Ectodermal cell (in vitro differentiated cells): ENCODE results near the gene SKP1.

ENCODE experiments used
- H3K27ac ChIP-seq: 2 replicates; pipeline ENCODE4 v1.7.0; 2013; ENCODE audit warnings: mild to moderate bottlenecking, low read depth, low read length; ENCODE audit not compliant: insufficient read depth, poor library complexity, severe bottlenecking
- H3K27me3 ChIP-seq: 2 replicates; pipeline ENCODE4 v1.7.0; 2013; ENCODE audit warnings: mild to moderate bottlenecking, low read length; ENCODE audit not compliant: insufficient read depth, control insufficient read depth, poor library complexity, severe bottlenecking
- H3K36me3 ChIP-seq: one replicate; pipeline ENCODE4 v1.7.0; 2013; ENCODE audit warnings: low read length; ENCODE audit not compliant: control insufficient read depth, insufficient read depth
- H3K4me1 ChIP-seq: one replicate; pipeline ENCODE4 v1.7.0; 2013; ENCODE audit warnings: low read length; ENCODE audit not compliant: control insufficient read depth, insufficient read depth
- H3K4me3 ChIP-seq: 2 replicates; pipeline ENCODE4 v1.7.0; 2013; ENCODE audit warnings: low read depth, low read length, control low read depth; ENCODE audit not compliant: insufficient read depth
- H3K9me3 ChIP-seq: 2 replicates; pipeline ENCODE4 v1.7.0; 2013; ENCODE audit warnings: mild to moderate bottlenecking, low read length, moderate library complexity; ENCODE audit not compliant: control insufficient read depth
- WGBS, 2 experiments: methylation state at CpG; one replicate each; pipeline ENCODE4 v1.1.7; 2013; ENCODE audit warnings: missing lambda C conversion rate in 2 of 2; 5-methylcytosine and 5-hydroxymethylcytosine counted together

The SKP1 gene

DNA sequence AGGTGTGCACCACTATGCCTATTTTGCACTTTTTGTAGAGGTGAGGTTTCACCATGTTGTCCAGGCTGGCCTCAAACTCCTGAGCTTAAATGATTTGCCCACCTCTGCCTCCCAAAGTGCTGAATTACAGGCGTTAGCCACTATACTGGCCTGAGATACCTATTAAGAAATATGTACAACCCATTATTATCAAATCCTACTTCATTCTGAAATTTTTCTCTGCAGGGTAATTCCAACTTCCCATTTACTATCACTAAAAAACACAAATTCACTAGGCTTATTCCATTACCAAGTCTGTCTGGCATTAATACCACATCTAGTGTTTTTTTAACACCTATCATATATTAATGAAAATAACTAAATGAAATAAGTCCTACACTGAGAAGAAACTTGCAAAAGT is 30.9 kb upstream of the SKP1 start:
- Histone ChIP-seq H3K36me3 (peaks cover 20% of the 10 kb centered on the region), H3K27me3 (no peaks in the 10 kb centered on the region), H3K4me1 (no peaks in the 10 kb centered on the region), H3K4me3 (no peak overlapping the region), H3K27ac (no peak overlapping the region), H3K9me3 (no peaks in the 10 kb centered on the region)
- 96 to 98% methylated on average over 1 of the region's 1 CpG for WGBS, 2 experiments

DNA sequence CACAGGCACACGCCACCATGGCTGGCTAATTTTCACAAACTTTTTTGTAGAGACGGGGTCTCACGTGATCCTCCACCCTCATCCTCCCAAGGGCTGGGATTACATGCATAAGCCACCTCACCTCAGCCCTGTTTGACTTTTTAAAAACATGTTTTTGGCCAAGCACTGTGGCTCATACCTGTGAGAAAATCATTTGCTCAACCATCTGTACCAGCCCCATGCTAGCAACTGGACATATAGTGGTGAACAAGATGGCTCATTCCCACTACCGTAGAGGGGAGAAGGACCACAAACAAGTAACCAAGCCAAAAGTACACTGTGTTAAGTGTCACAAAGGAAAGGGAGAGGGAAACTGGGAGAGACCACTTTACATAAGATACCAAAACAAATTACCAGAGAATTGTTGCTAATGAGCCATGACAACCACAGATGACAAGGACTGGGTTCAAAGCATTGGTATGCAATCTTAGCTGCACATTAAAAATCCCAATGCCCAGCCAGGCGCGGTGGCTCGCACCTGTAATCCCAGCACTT is 29.9 kb upstream of the SKP1 start:
- H3K4me1 ChIP-seq = no peaks in the 10 kb centered on the region
- no peak overlapping the region for H3K27ac ChIP-seq
- no peak overlapping the region for H3K4me3 ChIP-seq
- no peaks in the 10 kb centered on the region for H3K27me3 ChIP-seq
- 76 to 82% methylated on average over 7 of the region's 7 CpGs for WGBS, 2 experiments
- H3K9me3 ChIP-seq = no peaks in the 10 kb centered on the region
- H3K36me3 ChIP-seq = peaks cover 29% of the 10 kb centered on the region

DNA sequence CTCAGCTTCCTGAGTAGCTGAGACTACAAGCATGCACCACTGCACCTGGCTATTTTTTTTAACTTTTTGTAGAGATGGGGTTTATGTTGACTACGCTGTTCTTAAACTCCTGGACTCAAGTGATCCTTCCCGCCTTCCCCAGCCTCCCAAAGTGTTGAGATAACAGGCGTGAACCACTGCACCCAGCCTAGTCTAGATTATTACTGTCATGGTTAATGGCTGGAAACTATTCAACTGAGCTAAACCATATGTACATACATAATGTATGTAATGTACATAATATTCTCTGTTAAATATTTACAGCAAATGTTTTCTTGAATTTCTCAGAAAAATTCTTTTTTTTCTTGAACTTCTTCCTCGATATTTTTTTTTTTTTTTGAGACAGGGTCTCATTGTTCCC is 27.8 kb upstream of the SKP1 start:
- no peaks in the 10 kb centered on the region for H3K27me3 ChIP-seq
- H3K36me3 ChIP-seq = peaks cover 48% of the 10 kb centered on the region
- no peak overlapping the region for H3K4me3 ChIP-seq
- H3K4me1 ChIP-seq = no peaks in the 10 kb centered on the region
- 95 to 100% methylated on average over 4 of the region's 4 CpGs for WGBS, 2 experiments
- H3K27ac ChIP-seq = no peak overlapping the region
- no peaks in the 10 kb centered on the region for H3K9me3 ChIP-seq

DNA sequence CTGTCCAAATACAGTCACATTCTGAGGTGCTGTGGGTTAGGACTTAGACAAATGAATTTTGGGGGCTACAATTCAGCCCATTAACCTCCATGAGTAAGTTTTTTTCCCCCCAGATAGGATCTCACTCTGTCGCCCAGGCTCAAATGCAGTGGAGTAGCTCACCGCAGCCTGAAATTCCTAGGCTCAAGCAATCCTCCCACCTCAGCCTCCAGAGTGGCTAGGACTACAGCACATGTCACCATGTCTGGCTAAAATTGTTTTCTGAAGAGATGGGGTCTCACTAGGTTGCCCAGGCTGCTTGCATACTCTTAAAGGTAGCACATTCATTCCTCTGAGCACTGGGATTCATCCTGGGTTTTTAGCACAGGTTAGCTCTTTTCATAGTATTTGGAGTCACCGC is 26.9 kb upstream of the SKP1 start:
- Histone ChIP-seq H3K36me3 (peaks cover 57% of the 10 kb centered on the region), H3K4me1 (no peaks in the 10 kb centered on the region), H3K4me3 (no peak overlapping the region), H3K27ac (no peak overlapping the region), H3K9me3 (no peaks in the 10 kb centered on the region), H3K27me3 (no peaks in the 10 kb centered on the region)
- WGBS, 2 experiments = 95% methylated on average over 3 of the region's 3 CpGs

DNA sequence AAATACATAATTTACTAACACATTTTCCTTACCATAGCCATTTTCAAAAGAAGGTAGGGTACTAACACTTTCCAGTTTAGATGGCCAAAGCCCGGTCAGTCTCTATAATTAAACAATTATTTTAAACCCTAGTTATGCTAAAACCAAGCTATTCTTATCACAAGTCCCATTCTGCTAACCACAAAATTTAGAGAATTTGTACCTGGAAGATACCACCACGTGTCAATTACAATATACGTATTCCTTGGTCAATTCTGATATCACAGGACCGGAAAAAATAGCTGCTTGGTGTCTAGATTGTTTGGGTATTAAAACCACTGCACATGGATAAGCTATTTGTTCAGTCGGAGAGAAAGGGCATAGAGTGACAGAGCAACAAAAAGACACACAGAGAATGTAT is 18.9 kb upstream of the SKP1 start:
- Histone ChIP-seq H3K4me3 (no peak overlapping the region), H3K27ac (no peak overlapping the region), H3K9me3 (no peaks in the 10 kb centered on the region), H3K36me3 (peaks cover 29% of the 10 kb centered on the region), H3K4me1 (no peaks in the 10 kb centered on the region), H3K27me3 (no peaks in the 10 kb centered on the region)
- 73 to 79% methylated on average over 5 of the region's 5 CpGs for WGBS, 2 experiments

DNA sequence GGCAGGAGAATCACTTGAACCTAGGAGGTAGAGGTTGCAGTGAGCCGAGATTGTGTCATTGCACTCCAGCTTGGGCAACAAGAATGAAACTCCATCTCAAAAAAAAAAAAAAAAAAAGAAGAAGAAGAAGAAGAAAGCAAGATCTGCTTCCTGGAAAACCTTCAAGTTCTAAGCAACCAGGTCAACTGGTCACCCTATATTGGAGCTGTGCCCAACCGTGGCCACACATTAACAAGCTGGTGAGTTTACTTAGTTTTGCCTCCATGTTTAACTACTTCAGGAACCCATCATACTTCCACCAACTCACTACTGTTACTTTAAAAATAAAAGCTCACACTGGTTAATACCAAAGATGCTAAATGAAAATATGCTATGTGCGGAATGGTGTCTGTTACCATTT is 12.3 kb upstream of the SKP1 start:
- Histone ChIP-seq H3K9me3 (no peaks in the 10 kb centered on the region), H3K4me1 (no peaks in the 10 kb centered on the region), H3K36me3 (no peaks in the 10 kb centered on the region), H3K4me3 (no peak overlapping the region), H3K27me3 (no peaks in the 10 kb centered on the region), H3K27ac (no peak overlapping the region)
- 88 to 93% methylated on average over 2 to 3 of the region's 3 CpGs for WGBS, 2 experiments

DNA sequence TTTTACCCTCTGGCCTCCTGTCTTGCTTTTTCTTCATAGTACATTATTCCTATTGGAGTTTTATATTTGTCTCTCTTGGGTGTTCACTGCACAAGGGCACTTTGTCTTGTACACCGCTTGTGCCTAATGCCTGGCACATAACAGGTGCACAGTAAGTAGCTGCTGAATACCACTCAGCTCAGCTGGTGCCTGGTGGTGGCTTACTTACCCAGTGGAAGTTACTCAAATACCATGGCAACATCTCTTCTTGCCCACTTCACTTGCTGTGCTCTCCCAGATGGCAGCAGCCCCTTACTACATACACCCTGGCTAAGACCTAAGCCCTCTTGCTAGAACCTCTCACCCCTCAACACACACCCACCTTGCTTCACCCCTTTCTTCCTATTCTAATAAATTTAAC is 11.3 kb upstream of the SKP1 start:
- WGBS, 2 experiments = 91 to 95% methylated on average over 1 of the region's 1 CpG
- Histone ChIP-seq H3K36me3 (no peaks in the 10 kb centered on the region), H3K4me3 (no peak overlapping the region), H3K27me3 (no peaks in the 10 kb centered on the region), H3K9me3 (no peaks in the 10 kb centered on the region), H3K4me1 (no peaks in the 10 kb centered on the region), H3K27ac (no peak overlapping the region)

DNA sequence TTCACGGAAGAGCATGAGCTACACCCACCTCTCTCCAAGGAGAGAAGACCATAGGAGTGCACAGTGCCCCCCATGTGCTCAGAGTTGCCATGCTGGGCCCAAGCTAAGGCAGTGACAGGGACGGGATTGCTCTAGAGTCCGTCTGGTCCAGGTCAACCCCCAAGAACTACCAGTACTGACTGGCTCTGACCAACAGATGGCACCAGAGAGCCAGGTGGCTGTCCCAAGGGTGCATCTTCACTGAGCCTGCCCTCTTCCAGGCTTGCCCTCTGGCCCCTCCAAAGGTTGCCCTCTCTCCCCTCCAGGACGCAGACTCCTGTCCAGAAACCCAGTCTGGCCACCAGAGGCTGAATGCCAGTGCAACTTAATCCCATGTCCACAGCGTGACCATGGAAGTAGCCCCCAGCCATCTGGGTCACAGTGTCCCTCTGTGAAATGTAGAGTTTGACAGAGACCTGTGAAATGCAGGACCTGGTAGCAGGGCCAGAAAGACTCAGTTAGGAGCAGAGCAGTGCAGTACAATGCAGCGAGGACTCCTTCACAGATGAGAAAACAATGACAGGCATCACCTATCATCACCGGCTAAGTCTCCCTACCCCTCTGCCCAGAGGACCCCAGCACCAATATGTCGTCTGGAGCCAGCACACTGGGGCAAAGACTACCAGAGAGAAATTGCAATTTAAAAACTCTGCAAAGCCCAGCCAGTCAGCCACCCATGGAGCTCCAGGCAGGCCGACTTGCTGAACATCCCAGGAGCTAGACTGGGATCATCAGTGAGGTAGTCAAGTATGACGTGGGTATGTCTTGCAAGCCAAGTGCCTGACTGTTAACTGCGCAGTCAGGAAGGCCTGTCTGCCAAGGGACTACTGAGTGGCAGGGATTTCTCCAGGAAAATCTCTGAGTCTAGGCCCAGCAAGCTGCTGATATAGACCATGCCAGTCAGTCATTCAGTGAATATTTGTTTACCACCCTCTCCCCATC is 7.7 kb upstream of the SKP1 start:
- H3K36me3 ChIP-seq = no peaks in the 10 kb centered on the region
- H3K4me3 ChIP-seq = no peak overlapping the region
- H3K4me1 ChIP-seq = no peaks in the 10 kb centered on the region
- H3K27me3 ChIP-seq = no peaks in the 10 kb centered on the region
- 61 to 63% methylated on average over 11 of the region's 11 CpGs for WGBS, 2 experiments
- H3K27ac ChIP-seq = no peak overlapping the region
- no peaks in the 10 kb centered on the region for H3K9me3 ChIP-seq

DNA sequence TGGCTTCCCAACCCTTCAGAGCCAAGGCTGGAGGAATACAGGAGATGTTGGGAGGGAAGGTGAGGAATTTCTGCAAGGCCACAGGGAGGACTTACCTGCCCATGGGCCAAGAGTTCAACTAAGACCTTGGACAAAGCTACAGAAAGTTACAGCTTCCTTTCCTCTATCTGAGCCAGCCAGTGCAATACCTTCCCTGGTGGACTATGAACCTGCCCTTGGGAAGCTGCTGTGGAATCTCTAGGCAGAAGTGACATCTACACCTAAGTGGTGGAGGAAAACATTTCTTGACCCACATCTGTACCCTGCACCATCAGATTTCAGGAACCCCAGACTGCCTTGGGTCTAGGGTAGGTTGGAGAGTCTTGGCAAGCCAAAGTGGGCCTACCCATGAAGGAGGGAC is 6.7 kb upstream of the SKP1 start:
- no peaks in the 10 kb centered on the region for H3K9me3 ChIP-seq
- no peak overlapping the region for H3K27ac ChIP-seq

DNA sequence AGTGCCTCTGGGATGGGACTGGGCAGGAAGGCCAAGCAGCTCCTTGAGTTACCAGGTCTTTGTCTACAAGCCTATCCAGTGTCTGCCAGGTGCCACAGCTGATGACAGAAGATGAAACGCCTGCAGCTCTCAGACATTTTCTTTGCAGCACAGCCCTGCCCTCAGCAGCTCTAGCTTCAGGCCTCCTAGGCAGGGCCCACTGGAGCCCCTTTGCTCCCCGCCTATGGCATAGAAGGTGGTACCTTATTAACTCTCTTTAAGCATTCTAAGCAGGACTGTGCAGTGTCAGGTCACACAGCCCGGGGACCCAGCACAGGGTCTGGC is 1.3 kb upstream of the SKP1 start:
- no peaks in the 10 kb centered on the region for H3K27me3 ChIP-seq
- 93% methylated on average over 3 of the region's 3 CpGs for WGBS, 2 experiments
- H3K4me3 ChIP-seq = peak overlapping the region; percentile 72
- H3K36me3 ChIP-seq = peaks cover 6% of the 10 kb centered on the region
- peaks cover 8% of the 10 kb centered on the region for H3K4me1 ChIP-seq
- no peaks in the 10 kb centered on the region for H3K9me3 ChIP-seq
- H3K27ac ChIP-seq = no peak overlapping the region

More for the DNA sequence above, 6.7 kb upstream of the SKP1 start:
- H3K4me1 ChIP-seq = no peaks in the 10 kb centered on the region
- H3K27me3 ChIP-seq = no peaks in the 10 kb centered on the region
- H3K4me3 ChIP-seq = no peak overlapping the region
- no peaks in the 10 kb centered on the region for H3K36me3 ChIP-seq
